Glutamatergic neuron (in vitro differentiated cells): ENCODE measurements around the gene TREM2. TPM values are rescaled to one million over a fixed set of nuclear protein-coding genes. Genes with fewer than 3 reads are reported as not detected.

Experiments
- DNase-seq: peaks from one replicate; pipeline ENCODE4 v3.0.0; 2022
- H3K27ac Mint-ChIP-seq: one replicate; pipeline ENCODE4 v1.8.0; 2020; ENCODE audit warnings: mild to moderate bottlenecking, mixed read lengths, inconsistent platforms; ENCODE audit not compliant: unreplicated experiment
- H3K27me3 Mint-ChIP-seq: one replicate; pipeline ENCODE4 v1.8.0; 2020; ENCODE audit warnings: mild to moderate bottlenecking, moderate library complexity, mixed read lengths, inconsistent platforms; ENCODE audit not compliant: unreplicated experiment
- H3K36me3 Mint-ChIP-seq: one replicate; pipeline ENCODE4 v1.8.0; 2020; ENCODE audit warnings: mild to moderate bottlenecking, mixed read lengths, inconsistent platforms; ENCODE audit not compliant: unreplicated experiment
- H3K4me1 Mint-ChIP-seq: one replicate; pipeline ENCODE4 v1.8.0; 2020; ENCODE audit warnings: mild to moderate bottlenecking, low read depth, mixed read lengths, inconsistent platforms; ENCODE audit not compliant: unreplicated experiment
- H3K4me3 Mint-ChIP-seq: one replicate; pipeline ENCODE4 v1.8.0; 2020; ENCODE audit warnings: mild to moderate bottlenecking, mixed read lengths, inconsistent platforms; ENCODE audit not compliant: unreplicated experiment
- H3K9me3 Mint-ChIP-seq: one replicate; pipeline ENCODE4 v1.8.0; 2020; ENCODE audit warnings: mild to moderate bottlenecking, moderate library complexity, mixed read lengths, inconsistent platforms; ENCODE audit not compliant: unreplicated experiment
- CTCF ChIP-seq: fragments of 200-600 bp; sonication (generic); IDR thresholded peaks from one replicate; pipeline ENCODE4 v1.5.0; 2021; ENCODE audit not compliant: partially characterized antibody, unreplicated experiment
- total RNA-seq: library from RNA; stranded (reverse); fragmentation: NEBNext Ultra II Directional; extraction: Animal tissue kit (Norgen Biotek cat#: 25700); gene quantifications from one replicate; pipeline ENCODE4 v1.2.1, GENCODE V29; 2021; ENCODE audit not compliant: unreplicated experiment

Gene TREM2
- total RNA-seq, 1 donor from 2014 or later: not detected

GRCh38 chr6:41201764-41202173 is 38.9 kb upstream of the TREM2 start:
- TF ChIP-seq CTCF: no peak
- Mint-ChIP-seq H3K4me1 (no peaks in the 10 kb centered on the region), H3K27me3 (no peaks in the 10 kb centered on the region), H3K36me3 (peaks cover 2% of the 10 kb centered on the region), H3K9me3 (peaks cover 3% of the 10 kb centered on the region), H3K4me3 (no peak overlapping the region), H3K27ac (no peak overlapping the region)
- DNase-seq: no peak

GRCh38 chr6:41200901-41201763 is 38.2 kb upstream of the TREM2 start, which contains the start of gene TREML2:
Gene TREML2 (minus strand): TSS chr6:41201149. CDS start chr6:41201008, 141 bp downstream.
- Mint-ChIP-seq H3K27ac (no peak within 1 kb of the TSS), H3K4me3 (no peak within 1 kb of the TSS), H3K4me1 (no peaks in the 10 kb centered on the region), H3K27me3 (no peaks in the 10 kb centered on the region), H3K9me3 (peaks cover 3% of the 10 kb centered on the region), H3K36me3 (no peaks in the 10 kb centered on the region)
- DNase-seq: no peak
- TF ChIP-seq CTCF: no peak

DNA sequence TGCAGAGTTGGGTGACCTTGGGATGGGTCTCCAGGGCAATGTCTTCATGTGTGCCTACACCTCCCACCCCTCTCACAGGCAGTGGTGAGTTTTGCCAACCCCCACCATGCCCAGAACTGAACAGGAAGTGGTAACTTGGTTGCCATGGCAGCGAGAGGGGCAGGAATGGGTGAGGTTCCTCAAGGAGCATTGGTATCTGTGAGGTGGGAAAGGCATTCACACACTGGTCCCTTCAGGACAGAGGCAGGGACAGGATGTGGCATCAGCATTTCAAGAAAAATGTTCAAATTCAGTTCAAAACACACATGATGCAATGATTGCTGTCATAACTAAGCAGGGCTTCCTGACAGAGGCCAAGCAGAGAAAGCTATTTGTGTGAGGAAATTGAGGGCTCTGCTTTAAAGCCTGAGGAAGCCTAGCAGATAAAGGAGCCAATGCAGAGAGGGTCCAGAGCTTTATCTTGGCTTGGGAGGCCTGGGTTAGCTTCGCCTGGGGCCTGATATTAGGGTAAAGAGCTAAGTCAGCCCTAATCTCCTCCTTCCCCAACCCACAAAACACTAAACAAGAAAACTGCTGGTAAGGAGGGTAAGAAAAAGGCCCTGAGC is 37.5 kb upstream of the TREM2 start:
- TF ChIP-seq CTCF: no peak
- Mint-ChIP-seq H3K4me1 (no peaks in the 10 kb centered on the region), H3K4me3 (no peak overlapping the region), H3K36me3 (no peaks in the 10 kb centered on the region), H3K9me3 (peaks cover 3% of the 10 kb centered on the region), H3K27ac (no peak overlapping the region), H3K27me3 (no peaks in the 10 kb centered on the region)
- DNase-seq: no peak

DNA sequence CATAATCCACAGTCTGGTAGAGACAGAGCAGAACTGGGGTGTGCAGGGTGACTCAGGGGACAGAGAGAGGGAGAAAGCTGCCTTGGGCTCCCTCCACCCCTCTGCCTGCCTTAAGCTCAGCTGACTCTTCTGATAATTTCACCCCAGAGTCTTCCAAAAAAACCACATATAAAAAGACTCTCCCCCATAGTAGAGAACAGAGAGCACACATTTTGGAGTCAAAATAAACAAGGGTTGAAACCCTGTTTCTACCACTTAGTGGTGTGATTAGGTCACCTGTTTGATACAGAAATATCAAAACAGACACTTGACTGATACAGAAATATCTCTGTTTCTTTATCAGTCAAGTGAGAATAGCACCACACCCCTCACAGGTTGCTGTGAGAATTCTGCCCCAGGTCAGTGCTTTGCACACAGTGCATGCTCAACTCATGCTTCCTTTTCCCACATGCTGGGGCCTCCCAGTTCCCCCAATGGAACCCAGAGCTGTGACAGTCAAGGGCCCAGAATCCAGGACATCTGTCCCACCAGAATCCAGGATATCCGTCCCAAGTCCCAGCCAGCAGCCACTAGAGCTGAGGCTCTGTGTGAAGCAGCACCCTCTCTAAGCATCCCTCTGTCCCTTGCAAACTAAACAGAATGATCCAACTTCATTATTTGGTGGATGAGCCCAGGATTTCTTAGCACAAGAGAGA is 36.8 kb upstream of the TREM2 start:
- H3K4me1 Mint-ChIP-seq: no peaks in the 10 kb centered on the region

More for the DNA sequence above, 36.8 kb upstream of the TREM2 start:
- Mint-ChIP-seq H3K27me3 (no peaks in the 10 kb centered on the region), H3K4me3 (no peak overlapping the region), H3K9me3 (peaks cover 3% of the 10 kb centered on the region), H3K36me3 (no peaks in the 10 kb centered on the region), H3K27ac (no peak overlapping the region)
- TF ChIP-seq CTCF: no peak
- no peak for DNase-seq
